GM21367 (cell line): ENCODE measurements around the gene WDR70.
"Not testable (repeated sequence)": the region's sequence is repeated elsewhere in the genome, so short reads cannot be mapped to it uniquely, and the experiment has no call there.

Source experiments
- ATAC-seq: cut with Tn5 transposase; IDR thresholded peaks from one replicate; pipeline ENCODE4 v1.9.1; 2021; ENCODE audit not compliant: unreplicated experiment

WDR70 gene

GRCh38 chr5:37568018-37568753 is 189.1 kb downstream of the WDR70 start:
- no peak for ATAC-seq

- no peak for ATAC-seq
These were observed 189.8 kb downstream of the WDR70 start for GRCh38 chr5:37568893-37569292.

GRCh38 chr5:37569466-37569865 is 190.3 kb downstream of the WDR70 start:
- no peak for ATAC-seq

GRCh38 chr5:37570597-37570996 is 191.5 kb downstream of the WDR70 start:
- no peak for ATAC-seq

GRCh38 chr5:37571985-37572384 is 192.9 kb downstream of the WDR70 start:
- ATAC-seq, result no peak

GRCh38 chr5:37575541-37576489 is 196.7 kb downstream of the WDR70 start:
- no peak for ATAC-seq

- ATAC-seq, result no peak
These were observed 197.4 kb downstream of the WDR70 start for GRCh38 chr5:37576552-37576951.

GRCh38 chr5:37578176-37578575 is 199.1 kb downstream of the WDR70 start:
- ATAC-seq, result no peak

- no peak for ATAC-seq
These were observed 201.0 kb downstream of the WDR70 start for GRCh38 chr5:37580106-37580505.

- ATAC-seq, result no peak
These were observed 203.1 kb downstream of the WDR70 start for GRCh38 chr5:37582202-37582601.

GRCh38 chr5:37593292-37593691 is 214.2 kb downstream of the WDR70 start:
- not testable (repeated sequence) for ATAC-seq

- not testable (repeated sequence) for ATAC-seq
These were observed 215.7 kb downstream of the WDR70 start for GRCh38 chr5:37594864-37595263.

GRCh38 chr5:37598733-37599132 is 219.6 kb downstream of the WDR70 start:
- ATAC-seq, result no peak

- ATAC-seq, result no peak
These were observed 222.0 kb downstream of the WDR70 start for GRCh38 chr5:37601163-37601562.

GRCh38 chr5:37603072-37603471 is 224.0 kb downstream of the WDR70 start:
- ATAC-seq, result no peak

- no peak for ATAC-seq
These were observed 225.2 kb downstream of the WDR70 start for GRCh38 chr5:37604290-37604689.

- no peak for ATAC-seq
These were observed 227.0 kb downstream of the WDR70 start for GRCh38 chr5:37606148-37606547.

- no peak for ATAC-seq
These were observed 227.6 kb downstream of the WDR70 start for GRCh38 chr5:37606632-37607248.

- no peak for ATAC-seq
These were observed 236.1 kb downstream of the WDR70 start for GRCh38 chr5:37615184-37615583.

- ATAC-seq, result no peak
These were observed 240.2 kb downstream of the WDR70 start for GRCh38 chr5:37619353-37619752.

- ATAC-seq, result not testable (repeated sequence)
These were observed 243.2 kb downstream of the WDR70 start for GRCh38 chr5:37622354-37622753.

- no peak for ATAC-seq
These were observed 247.1 kb downstream of the WDR70 start for GRCh38 chr5:37626266-37626665.
